Activated CD4-positive, alpha-beta T cell treated with anti-CD3 and anti-CD28 coated beads, Interleukin-2, amount 50 U/mL, for 4 hours (primary cell): ENCODE results near the gene UHRF1.
A peak's percentile ranks its signal among the peaks of the same experiment; 100 is the strongest.

Experiments
- DNase-seq, 2 experiments: peaks; one replicate each; pipeline ENCODE4 v3.0.0-alpha.2; 2020

UHRF1 gene

DNA sequence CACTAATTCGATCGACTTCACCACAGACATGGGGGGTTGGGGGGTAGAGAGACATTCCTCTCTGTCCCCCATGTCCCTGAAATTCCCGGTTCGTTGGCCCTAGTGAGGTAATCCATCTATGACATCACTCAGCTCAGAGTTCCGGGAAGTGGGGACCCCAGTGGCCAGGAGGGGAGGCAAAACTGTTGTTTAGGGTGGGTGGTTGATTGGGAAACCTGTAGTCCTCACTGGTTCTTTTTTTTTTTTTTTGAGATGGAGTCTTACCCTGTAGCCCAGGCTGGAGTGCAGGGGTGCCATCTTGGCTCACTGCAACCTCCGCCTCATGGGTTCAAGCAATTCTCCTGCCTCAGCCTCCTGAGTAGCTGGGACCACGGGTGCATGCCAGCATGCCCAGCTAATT, 6.5 kb upstream of the UHRF1 start, which contains the start of gene ARRDC5:
Gene ARRDC5 (minus strand): TSS at position 101 of the 400 bp plus-strand sequence. CDS start 71 bp downstream, at position 30.
- no peak for DNase-seq

GRCh38 chr19:4904481-4904880, 4.8 kb upstream of the UHRF1 start:
- no peak for DNase-seq

DNA sequence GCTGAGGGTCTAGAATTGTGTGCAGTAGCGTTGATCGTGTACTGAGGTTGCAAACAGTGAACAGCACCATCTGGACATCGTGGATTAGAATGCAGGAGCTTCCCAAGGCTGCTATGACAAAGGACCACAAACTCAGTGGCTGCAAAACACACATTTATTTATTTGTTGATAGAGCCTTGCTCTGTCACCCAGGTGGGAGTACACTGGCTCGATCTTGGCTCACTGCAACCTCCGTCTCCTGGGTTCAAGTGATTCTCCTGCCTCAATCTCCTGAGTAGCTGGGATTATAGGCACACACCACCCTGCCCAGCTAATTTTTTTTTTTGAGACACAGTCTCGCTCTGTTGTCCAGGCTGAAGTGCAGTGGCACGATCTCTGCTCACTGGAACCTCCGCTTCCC, 2.3 kb upstream of the UHRF1 start:
- no peak for DNase-seq

- DNase-seq, result no peak
Measured at GRCh38 chr19:4908360-4908759, 941 bp upstream of the UHRF1 start.

GRCh38 chr19:4908781-4909155, 533 bp upstream of the UHRF1 start:
- no peak for DNase-seq

GRCh38 chr19:4909897-4910593, 744 bp downstream of the UHRF1 start:
- DNase-seq, result peak; percentile 94

DNA sequence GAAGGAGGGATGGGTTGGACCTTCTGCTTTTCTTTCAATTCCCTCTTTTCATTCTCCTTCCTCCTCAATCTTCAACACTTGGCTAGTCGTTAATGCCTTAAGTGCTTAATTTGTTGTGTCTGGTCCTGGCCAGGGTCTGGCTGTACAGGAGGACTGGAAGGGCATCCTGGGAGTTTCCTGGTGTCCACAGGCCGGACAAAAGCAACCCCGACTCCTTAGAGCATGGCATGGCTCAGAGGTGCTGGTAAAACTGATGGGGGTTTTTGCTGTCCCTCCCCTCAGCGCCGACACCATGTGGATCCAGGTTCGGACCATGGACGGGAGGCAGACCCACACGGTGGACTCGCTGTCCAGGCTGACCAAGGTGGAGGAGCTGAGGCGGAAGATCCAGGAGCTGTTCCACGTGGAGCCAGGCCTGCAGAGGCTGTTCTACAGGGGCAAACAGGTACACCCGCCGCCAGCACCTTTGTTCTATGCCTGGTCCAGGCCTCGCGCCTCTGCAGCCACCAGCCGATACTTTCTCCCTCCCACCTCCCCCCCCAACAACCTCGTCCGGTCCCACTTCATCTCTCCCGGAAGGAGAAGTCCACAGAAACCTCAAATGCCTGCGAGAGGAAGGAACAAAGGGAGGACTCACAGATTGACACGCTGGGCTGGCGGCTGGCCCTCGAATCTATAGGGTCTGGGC, 1.4 kb downstream of the UHRF1 start:
- no peak for DNase-seq

DNA sequence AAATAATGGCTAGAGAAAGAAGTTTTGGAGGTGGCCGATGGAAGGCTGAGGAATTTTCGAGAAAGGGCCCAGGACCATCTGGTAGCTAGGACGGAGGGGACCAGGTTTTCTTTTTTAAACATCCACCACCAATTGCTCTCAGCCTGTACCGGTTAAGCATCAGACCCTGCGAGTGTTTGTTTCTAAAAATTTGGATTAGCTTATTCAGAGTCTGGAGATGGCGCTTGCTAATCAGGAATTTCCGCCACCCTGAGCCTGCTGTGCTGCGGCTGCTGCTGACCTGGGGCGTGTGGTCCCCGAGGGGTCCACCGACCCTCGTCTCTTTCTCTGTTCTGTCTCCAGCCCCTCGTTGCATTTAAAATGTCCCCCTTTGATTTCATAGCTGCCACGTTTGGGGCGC, 2.0 kb downstream of the UHRF1 start:
- no peak for DNase-seq

- DNase-seq, result peak; percentile 66 to 69
Measured at GRCh38 chr19:4911786-4912672, 2.7 kb downstream of the UHRF1 start.

GRCh38 chr19:4913996-4914735, 4.9 kb downstream of the UHRF1 start:
- DNase-seq, result peak in 1 of 2 experiments; percentile 28

GRCh38 chr19:4914736-4915501, 5.6 kb downstream of the UHRF1 start:
- peak; percentile 70 to 73 for DNase-seq

DNA sequence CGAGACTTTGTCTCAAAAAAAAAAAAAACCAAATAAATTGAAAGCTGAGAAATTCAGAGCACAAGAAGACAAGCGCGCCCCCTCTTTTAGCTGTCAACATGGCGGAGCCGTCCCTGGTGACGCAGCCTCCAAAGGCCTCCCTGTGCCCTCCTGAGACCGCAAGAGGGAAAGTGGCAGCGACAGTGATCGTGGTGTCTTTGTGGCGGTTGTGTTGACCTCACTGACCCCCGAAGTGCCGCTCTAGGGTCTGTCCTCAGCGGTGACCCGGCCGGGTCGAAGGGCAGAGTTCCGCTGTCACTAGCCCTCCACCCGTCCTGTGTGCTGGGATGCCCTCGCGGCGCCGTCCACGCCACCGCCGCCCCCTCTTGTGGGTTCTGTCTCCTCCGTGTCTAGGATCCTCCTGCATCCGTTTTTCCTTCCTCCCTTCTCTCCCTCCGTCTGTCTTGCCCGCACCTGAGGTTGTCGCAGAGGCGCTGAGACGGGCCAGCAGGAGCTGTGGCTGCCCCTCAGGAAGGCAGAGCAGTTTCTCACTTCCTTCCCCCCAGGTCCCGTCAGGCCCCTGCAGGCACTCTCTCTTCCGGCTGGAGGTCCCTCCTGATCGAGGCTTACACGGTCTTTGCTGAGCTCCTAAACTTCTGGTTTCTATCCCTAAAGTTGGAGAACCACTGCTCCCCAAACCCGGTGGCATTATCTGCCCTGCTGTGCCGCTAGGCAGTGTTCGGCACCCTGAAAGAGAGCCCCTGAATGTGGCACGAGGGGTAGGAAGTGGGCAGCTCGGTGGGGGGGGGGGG, 7.2 kb downstream of the UHRF1 start:
- DNase-seq, result peak in 1 of 2 experiments; percentile 32

- no peak for DNase-seq
Measured at GRCh38 chr19:4922530-4923275, 13.4 kb downstream of the UHRF1 start.

DNA sequence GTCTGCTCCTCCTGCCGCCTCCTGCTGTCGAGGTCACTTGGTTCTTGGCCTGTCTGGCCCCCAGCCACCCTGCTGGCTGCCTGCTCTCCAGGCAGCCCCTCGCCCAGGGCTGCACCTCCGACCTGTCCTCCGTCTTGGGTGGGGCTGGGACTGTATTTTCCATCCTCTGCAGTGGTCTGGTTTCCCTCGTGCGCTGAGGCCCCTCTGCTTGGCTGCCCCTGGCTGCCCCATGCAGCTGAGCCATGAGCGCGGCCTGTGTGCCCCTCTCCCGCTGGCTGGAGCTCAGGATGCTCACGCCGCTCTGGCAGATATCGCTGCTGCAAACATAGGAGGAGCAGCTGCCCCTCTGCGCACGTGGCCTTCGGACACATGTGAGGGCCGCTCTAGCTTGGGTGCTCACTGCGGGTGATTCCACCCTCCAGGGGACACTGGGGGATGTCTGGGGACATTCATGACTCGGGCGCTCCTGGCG, 14.0 kb downstream of the UHRF1 start:
- no peak for DNase-seq

- DNase-seq, result no peak
Measured at GRCh38 chr19:4929186-4929585, 19.9 kb downstream of the UHRF1 start.

GRCh38 chr19:4930664-4931063, 21.4 kb downstream of the UHRF1 start:
- no peak for DNase-seq

- no peak for DNase-seq
Measured at GRCh38 chr19:4932711-4933110, 23.4 kb downstream of the UHRF1 start.

GRCh38 chr19:4933528-4933927, 24.2 kb downstream of the UHRF1 start:
- no peak for DNase-seq

GRCh38 chr19:4935444-4935843, 26.1 kb downstream of the UHRF1 start:
- DNase-seq, result no peak

- no peak for DNase-seq
Measured at GRCh38 chr19:4937060-4937459, 27.8 kb downstream of the UHRF1 start.
